Measurements from ENCODE around the gene KLHDC7A. TPM values are rescaled to one million over a fixed set of nuclear protein-coding genes. Genes with fewer than 3 reads are reported as not detected.
A peak's percentile ranks its signal among the peaks of the same experiment; 100 is the strongest.

KLHDC7A gene
- total RNA-seq, 1 donor from 2014 or later = not detected

DNA sequence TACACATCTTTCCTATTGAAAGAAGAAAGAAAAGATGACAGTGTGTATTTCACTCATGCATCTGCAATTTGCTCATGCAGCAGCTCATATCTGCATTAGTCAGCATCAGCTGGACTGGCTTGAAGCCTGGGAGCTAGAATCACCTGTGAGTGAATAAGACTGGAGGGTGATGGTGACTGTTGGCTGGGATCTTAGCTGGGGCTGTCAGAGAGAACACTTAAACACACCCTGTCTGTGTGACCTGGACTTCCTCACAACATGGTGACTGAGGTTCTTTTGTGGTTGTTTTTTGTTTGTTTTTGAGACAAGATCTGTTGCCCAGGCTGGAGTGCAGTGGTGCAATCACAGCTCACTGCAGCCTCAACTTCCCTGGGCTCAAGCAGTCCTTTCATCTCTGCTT is 24.9 kb downstream of the KLHDC7A start:
- H3K9ac ChIP-seq = no peak overlapping the region
- H3K27me3 Mint-ChIP-seq (ENCODE audit: insufficient read depth, low read depth) = peaks cover 3% of the 10 kb centered on the region
- H3K9me3 ChIP-seq (ENCODE audit: low read depth) = no peaks in the 10 kb centered on the region
- no peaks in the 10 kb centered on the region for H3K36me3 Mint-ChIP-seq
- no peaks in the 10 kb centered on the region for H3K27me3 ChIP-seq
- H3K4me3 ChIP-seq = no peak overlapping the region
- H4K20me1 ChIP-seq (ENCODE audit: low read depth) = no peaks in the 10 kb centered on the region
- no peak overlapping the region for H2AFZ ChIP-seq (replicated peaks)
- no peaks in the 10 kb centered on the region for H3K79me2 ChIP-seq (ENCODE audit: low read depth)
- TF ChIP-seq, protein P1, sequence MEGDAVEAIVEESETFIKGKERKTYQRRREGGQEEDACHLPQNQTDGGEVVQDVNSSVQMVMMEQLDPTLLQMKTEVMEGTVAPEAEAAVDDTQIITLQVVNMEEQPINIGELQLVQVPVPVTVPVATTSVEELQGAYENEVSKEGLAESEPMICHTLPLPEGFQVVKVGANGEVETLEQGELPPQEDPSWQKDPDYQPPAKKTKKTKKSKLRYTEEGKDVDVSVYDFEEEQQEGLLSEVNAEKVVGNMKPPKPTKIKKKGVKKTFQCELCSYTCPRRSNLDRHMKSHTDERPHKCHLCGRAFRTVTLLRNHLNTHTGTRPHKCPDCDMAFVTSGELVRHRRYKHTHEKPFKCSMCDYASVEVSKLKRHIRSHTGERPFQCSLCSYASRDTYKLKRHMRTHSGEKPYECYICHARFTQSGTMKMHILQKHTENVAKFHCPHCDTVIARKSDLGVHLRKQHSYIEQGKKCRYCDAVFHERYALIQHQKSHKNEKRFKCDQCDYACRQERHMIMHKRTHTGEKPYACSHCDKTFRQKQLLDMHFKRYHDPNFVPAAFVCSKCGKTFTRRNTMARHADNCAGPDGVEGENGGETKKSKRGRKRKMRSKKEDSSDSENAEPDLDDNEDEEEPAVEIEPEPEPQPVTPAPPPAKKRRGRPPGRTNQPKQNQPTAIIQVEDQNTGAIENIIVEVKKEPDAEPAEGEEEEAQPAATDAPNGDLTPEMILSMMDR (IDR thresholded peaks at IDR 0.05) = no peak
- TF ChIP-seq EZH2phosphoT487 (IDR thresholded peaks at IDR 0.05) = no peak
- TF ChIP-seq EZH2 (IDR thresholded peaks at IDR 0.05) = no peak
- H3K27ac ChIP-seq = no peak overlapping the region
- H3F3A ChIP-seq (ENCODE audit: low read depth) = no peaks in the 10 kb centered on the region
- H3K4me2 ChIP-seq = no peak overlapping the region
- H3K36me3 ChIP-seq = no peaks in the 10 kb centered on the region
- no peak overlapping the region for H3K4me3 Mint-ChIP-seq
- no peak overlapping the region for H3K27ac Mint-ChIP-seq
- no peaks in the 10 kb centered on the region for H3K4me1 ChIP-seq
- no peaks in the 10 kb centered on the region for H3K4me1 Mint-ChIP-seq
- DNase-seq (ENCODE audit: low spot score) = no peak
- H3K9me3 Mint-ChIP-seq = no peaks in the 10 kb centered on the region

DNA sequence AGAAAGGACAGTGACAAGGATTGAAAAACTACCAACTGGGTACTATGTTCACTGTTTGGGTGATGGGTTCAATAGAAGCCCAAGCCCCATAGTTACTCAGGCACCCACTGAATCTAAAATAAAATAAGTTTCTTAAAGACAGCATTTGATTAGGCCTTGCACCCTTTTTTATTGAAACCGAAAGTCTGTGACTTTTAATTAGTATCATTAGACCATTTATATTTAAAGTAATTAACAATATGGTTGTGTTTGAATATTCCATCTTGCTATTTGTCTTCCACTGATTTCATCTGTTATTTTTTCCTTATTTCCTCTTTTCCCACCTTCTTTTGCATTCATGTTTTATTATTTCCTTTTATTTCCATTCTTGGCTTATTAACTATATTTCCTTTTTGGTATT is 27.4 kb downstream of the KLHDC7A start:
- Histone ChIP-seq H3K36me3 (no peaks in the 10 kb centered on the region), H3K27ac (no peak overlapping the region), H3K79me2 (ENCODE audit: low read depth) (no peaks in the 10 kb centered on the region), H3K9ac (no peak overlapping the region), H3F3A (ENCODE audit: low read depth) (no peaks in the 10 kb centered on the region), H3K4me2 (no peak overlapping the region), H3K27me3 (no peaks in the 10 kb centered on the region), H3K4me3 (no peak overlapping the region), H2AFZ (replicated peaks) (no peak overlapping the region), H3K4me1 (no peaks in the 10 kb centered on the region), H4K20me1 (ENCODE audit: low read depth) (no peaks in the 10 kb centered on the region), H3K9me3 (ENCODE audit: low read depth) (no peaks in the 10 kb centered on the region)
- Mint-ChIP-seq H3K9me3 (peaks cover 3% of the 10 kb centered on the region), H3K27ac (no peak overlapping the region), H3K27me3 (ENCODE audit: insufficient read depth, low read depth) (peaks cover 3% of the 10 kb centered on the region), H3K4me1 (peaks cover 8% of the 10 kb centered on the region), H3K4me3 (no peak overlapping the region), H3K36me3 (no peaks in the 10 kb centered on the region)
- no peak for DNase-seq (ENCODE audit: low spot score)
- TF ChIP-seq, protein P1 (IDR thresholded peaks at IDR 0.05) = no peak
- TF ChIP-seq EZH2 (IDR thresholded peaks at IDR 0.05) = no peak
- TF ChIP-seq EZH2phosphoT487 (IDR thresholded peaks at IDR 0.05) = no peak

DNA sequence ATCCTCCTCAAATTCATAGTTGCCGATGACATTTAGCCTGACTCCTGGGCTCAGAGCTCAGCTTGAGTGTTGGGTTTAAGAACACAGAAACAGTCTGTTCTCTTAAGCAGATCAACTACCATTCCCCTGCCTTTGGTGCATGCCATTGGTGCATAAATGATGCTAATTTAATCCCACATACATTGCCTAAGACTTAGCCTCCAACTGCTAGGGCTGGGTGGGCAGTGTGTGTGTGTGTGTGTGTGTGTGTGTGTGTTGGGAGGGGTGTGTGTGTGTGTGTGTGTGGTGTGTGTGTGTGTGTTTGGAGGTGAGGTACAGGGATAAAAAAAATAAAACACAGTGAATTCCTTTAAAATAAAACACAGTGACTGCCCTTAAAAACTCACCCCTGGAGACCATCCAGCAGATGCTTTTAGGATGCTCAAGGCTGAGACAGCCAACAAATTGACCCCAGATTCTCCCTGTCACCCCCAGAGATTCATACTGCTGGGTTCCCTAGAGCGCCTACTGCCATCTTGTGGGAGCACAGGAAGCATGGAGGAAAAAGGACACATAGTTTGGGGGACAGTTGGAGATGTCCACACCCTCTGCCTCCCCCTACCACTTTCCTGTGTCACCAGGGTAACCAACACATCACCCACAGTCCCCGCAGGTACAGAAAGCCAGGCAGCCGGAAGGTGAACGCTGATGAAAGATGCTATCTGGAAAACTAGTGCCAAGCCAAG is 30.6 kb downstream of the KLHDC7A start:
- Histone ChIP-seq H2AFZ (replicated peaks) (no peak overlapping the region), H3K79me2 (ENCODE audit: low read depth) (no peaks in the 10 kb centered on the region), H3K4me1 (no peaks in the 10 kb centered on the region), H3K27ac (no peak overlapping the region), H3K9me3 (ENCODE audit: low read depth) (no peaks in the 10 kb centered on the region), H4K20me1 (ENCODE audit: low read depth) (no peaks in the 10 kb centered on the region), H3F3A (ENCODE audit: low read depth) (no peaks in the 10 kb centered on the region), H3K36me3 (no peaks in the 10 kb centered on the region), H3K27me3 (no peaks in the 10 kb centered on the region), H3K4me3 (no peak overlapping the region), H3K9ac (no peak overlapping the region), H3K4me2 (no peak overlapping the region)
- Mint-ChIP-seq H3K4me3 (no peak overlapping the region), H3K27me3 (ENCODE audit: insufficient read depth, low read depth) (peaks cover 3% of the 10 kb centered on the region), H3K36me3 (no peaks in the 10 kb centered on the region), H3K9me3 (peaks cover 12% of the 10 kb centered on the region), H3K27ac (no peak overlapping the region), H3K4me1 (peaks cover 15% of the 10 kb centered on the region)
- TF ChIP-seq EZH2 (IDR thresholded peaks at IDR 0.05) (no peak), EZH2phosphoT487 (IDR thresholded peaks at IDR 0.05) (no peak)
- TF ChIP-seq, protein P1 (IDR thresholded peaks at IDR 0.05) = peak; percentile 43
- peak; percentile 24 for DNase-seq (ENCODE audit: low spot score)
